ENCODE results near the gene RRP12.
A peak's percentile ranks its signal among the peaks of the same experiment; 100 is the strongest.

The RRP12 gene

GRCh38 chr10:97333601-97334369, 67.4 kb downstream of the RRP12 start:
- Histone ChIP-seq H3K4me3 (ENCODE audit: low read depth, low read length, poor library complexity, severe bottlenecking) (peak overlapping the region; percentile 65), H3K4me2 (ENCODE audit: low read length) (peak overlapping the region; percentile 88), H3K27ac (ENCODE audit: low read depth, low read length, poor library complexity, severe bottlenecking) (no peak overlapping the region), H3K79me2 (ENCODE audit: insufficient read depth, low read length) (no peaks in the 10 kb centered on the region), H3K9ac (ENCODE audit: low read length) (peak overlapping the region; percentile 60), H3F3A (ENCODE audit: insufficient read depth, low read length) (no peaks in the 10 kb centered on the region), H4K20me1 (ENCODE audit: insufficient read depth, low read length) (no peaks in the 10 kb centered on the region), H3K36me3 (ENCODE audit: insufficient read depth, low read length) (no peaks in the 10 kb centered on the region; the same call in 1 of the 2 replicates), H2AFZ (ENCODE audit: low read length) (no peak overlapping the region), H3K9me3 (ENCODE audit: low read length) (no peaks in the 10 kb centered on the region), H3K4me1 (ENCODE audit: insufficient read depth, low read length, severe bottlenecking) (peaks cover 29% of the 10 kb centered on the region), H3K9me2 (ENCODE audit: low read depth, low read length) (no peaks in the 10 kb centered on the region), H3K27me3 (ENCODE audit: insufficient read depth, low read length) (no peaks in the 10 kb centered on the region)
- TF ChIP-seq CTCF (IDR thresholded peaks at IDR 0.05; ENCODE audit: low read length) (no peak; the same call in 1 of the 2 replicates), EZH2 (IDR thresholded peaks at IDR 0.05; ENCODE audit: borderline replicate concordance, low read length) (no peak)

- Histone ChIP-seq H3K4me2 (ENCODE audit: low read length) (peak overlapping the region; percentile 88), H3K4me3 (ENCODE audit: low read depth, low read length, poor library complexity, severe bottlenecking) (peak overlapping the region; percentile 65), H2AFZ (ENCODE audit: low read length) (no peak overlapping the region), H3K9me3 (ENCODE audit: low read length) (no peaks in the 10 kb centered on the region), H3K27ac (ENCODE audit: low read depth, low read length, poor library complexity, severe bottlenecking) (no peak overlapping the region), H4K20me1 (ENCODE audit: insufficient read depth, low read length) (no peaks in the 10 kb centered on the region), H3K79me2 (ENCODE audit: insufficient read depth, low read length) (no peaks in the 10 kb centered on the region), H3K36me3 (ENCODE audit: insufficient read depth, low read length) (no peaks in the 10 kb centered on the region; the same call in 1 of the 2 replicates), H3K9ac (ENCODE audit: low read length) (peak overlapping the region; percentile 60; the same call in 1 of the 2 replicates), H3K9me2 (ENCODE audit: low read depth, low read length) (no peaks in the 10 kb centered on the region), H3K4me1 (ENCODE audit: insufficient read depth, low read length, severe bottlenecking) (peaks cover 29% of the 10 kb centered on the region), H3F3A (ENCODE audit: insufficient read depth, low read length) (no peaks in the 10 kb centered on the region), H3K27me3 (ENCODE audit: insufficient read depth, low read length) (no peaks in the 10 kb centered on the region)
- 0 out of 2 replicates have a peak, but pooled peaks have one; percentile 5 for TF ChIP-seq CTCF (IDR thresholded peaks at IDR 0.05; ENCODE audit: low read length)
- TF ChIP-seq EZH2 (IDR thresholded peaks at IDR 0.05; ENCODE audit: borderline replicate concordance, low read length): no peak
These were observed 67.9 kb downstream of the RRP12 start for GRCh38 chr10:97333351-97333600.

- peaks cover 29% of the 10 kb centered on the region for H3K4me1 ChIP-seq (ENCODE audit: insufficient read depth, low read length, severe bottlenecking)
- TF ChIP-seq CTCF (IDR thresholded peaks at IDR 0.05; ENCODE audit: low read length) (no peak), EZH2 (IDR thresholded peaks at IDR 0.05; ENCODE audit: borderline replicate concordance, low read length) (no peak)
- no peaks in the 10 kb centered on the region; the same call in 1 of the 2 replicates for H3K36me3 ChIP-seq (ENCODE audit: insufficient read depth, low read length)
- H3F3A ChIP-seq (ENCODE audit: insufficient read depth, low read length): no peaks in the 10 kb centered on the region
- H3K9me2 ChIP-seq (ENCODE audit: low read depth, low read length): no peaks in the 10 kb centered on the region
- H3K4me3 ChIP-seq (ENCODE audit: low read depth, low read length, poor library complexity, severe bottlenecking): peak overlapping the region; percentile 65
- H3K9me3 ChIP-seq (ENCODE audit: low read length): no peaks in the 10 kb centered on the region
- no peak overlapping the region for H2AFZ ChIP-seq (ENCODE audit: low read length)
- H3K4me2 ChIP-seq (ENCODE audit: low read length): peak overlapping the region; percentile 88
- H3K27ac ChIP-seq (ENCODE audit: low read depth, low read length, poor library complexity, severe bottlenecking): no peak overlapping the region
- H3K79me2 ChIP-seq (ENCODE audit: insufficient read depth, low read length): no peaks in the 10 kb centered on the region
- H3K27me3 ChIP-seq (ENCODE audit: insufficient read depth, low read length): no peaks in the 10 kb centered on the region
- H4K20me1 ChIP-seq (ENCODE audit: insufficient read depth, low read length): no peaks in the 10 kb centered on the region
- peak overlapping the region; percentile 60; the same call in 1 of the 2 replicates for H3K9ac ChIP-seq (ENCODE audit: low read length)
These were observed 68.4 kb downstream of the RRP12 start for GRCh38 chr10:97332591-97333350.

Measured in OCI-LY1 (cell line).